GM12801 (cell line): ENCODE data around the gene MT1X.

Source experiments
- TF ChIP-seq, protein P1 (sequence below): IDR thresholded peaks from one replicate; pipeline ENCODE4 v1.5.1; 2011; ENCODE audit warnings: control low read depth; ENCODE audit not compliant: insufficient read length; ENCODE audit errors: extremely low read depth

MT1X gene

DNA sequence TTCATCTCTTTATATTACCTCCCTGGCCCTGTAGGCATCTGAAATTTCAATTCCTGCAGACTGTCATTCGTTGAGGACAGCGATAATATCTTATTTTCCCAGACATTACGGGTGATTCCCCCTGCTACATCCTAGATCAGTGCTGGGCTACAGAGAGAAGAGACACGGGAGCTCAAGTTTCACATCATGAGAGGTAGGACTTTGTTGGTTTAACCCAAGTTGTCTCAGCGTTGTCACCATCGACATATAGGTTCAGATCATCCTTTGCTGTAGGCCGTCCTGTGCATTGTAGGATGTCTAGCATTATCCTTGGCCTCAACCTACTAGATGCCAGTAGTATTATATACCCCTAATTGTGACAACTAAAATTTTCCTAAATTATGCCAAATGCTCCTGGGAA lies 19.3 kb downstream of the MT1X start:
- TF ChIP-seq, protein P1, sequence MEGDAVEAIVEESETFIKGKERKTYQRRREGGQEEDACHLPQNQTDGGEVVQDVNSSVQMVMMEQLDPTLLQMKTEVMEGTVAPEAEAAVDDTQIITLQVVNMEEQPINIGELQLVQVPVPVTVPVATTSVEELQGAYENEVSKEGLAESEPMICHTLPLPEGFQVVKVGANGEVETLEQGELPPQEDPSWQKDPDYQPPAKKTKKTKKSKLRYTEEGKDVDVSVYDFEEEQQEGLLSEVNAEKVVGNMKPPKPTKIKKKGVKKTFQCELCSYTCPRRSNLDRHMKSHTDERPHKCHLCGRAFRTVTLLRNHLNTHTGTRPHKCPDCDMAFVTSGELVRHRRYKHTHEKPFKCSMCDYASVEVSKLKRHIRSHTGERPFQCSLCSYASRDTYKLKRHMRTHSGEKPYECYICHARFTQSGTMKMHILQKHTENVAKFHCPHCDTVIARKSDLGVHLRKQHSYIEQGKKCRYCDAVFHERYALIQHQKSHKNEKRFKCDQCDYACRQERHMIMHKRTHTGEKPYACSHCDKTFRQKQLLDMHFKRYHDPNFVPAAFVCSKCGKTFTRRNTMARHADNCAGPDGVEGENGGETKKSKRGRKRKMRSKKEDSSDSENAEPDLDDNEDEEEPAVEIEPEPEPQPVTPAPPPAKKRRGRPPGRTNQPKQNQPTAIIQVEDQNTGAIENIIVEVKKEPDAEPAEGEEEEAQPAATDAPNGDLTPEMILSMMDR: no peak

DNA sequence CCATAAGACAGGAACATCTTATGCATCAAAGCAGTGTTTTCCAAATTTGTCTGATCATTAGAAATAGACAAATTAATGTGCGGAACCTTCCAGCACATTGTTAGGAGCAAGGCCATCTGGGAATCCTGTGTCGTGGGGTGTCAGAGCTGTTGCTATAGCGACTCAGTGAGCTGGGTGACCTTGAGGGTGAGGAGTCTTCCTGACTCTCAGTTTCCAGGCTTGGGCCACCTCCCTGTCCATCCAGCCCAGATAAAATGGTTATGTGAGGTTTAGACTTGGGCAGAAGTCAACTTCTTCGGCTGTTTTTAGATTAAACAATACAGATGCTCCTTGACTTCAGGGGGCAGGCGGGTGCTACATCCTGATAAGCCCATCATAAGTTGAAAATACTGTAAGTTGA lies 20.6 kb downstream of the MT1X start:
- TF ChIP-seq, protein P1: no peak

DNA sequence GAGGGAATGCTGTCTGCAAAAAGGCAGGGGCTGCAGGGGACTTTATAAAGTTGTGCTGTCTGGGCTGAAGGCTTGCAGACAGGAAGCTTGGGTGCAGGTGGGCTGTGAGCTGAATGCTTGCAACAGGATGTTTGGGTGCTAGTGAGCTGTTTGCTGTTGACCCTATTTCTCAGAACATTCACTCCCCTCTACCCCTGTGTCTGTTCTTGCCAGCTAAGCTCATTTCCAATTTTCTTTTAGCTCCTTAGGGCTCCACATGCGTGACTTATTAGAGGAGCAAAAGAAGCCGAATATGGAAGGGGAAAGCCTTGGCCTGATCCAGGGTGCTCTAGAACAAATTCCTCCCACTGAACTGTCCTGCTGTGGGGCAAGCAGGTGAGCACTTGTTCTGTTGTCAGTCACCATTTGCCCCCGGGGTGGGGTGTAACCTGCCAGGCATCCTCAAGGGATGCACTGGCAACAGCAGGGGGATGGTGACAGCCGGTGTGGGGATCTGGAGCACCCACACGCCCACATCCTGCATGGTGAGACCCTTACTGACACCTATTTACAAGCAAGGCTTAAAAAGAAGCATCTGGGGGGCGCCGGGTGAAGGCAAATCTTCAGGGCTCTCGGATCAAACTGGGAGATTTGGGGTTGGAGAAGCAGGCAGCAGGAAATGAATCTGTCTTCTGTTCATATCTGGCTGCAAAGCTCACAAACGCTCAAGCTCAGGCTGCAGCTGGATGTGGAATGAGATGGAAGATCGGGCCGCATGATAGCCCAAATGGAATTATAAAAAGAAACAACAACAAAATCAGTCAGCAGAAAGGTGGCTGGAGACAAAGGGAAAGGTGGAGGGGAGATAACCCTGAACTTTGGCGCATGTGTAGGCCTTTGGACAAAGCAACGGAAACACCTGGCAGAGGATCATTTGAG lies 26.5 kb downstream of the MT1X start:
- TF ChIP-seq, protein P1: no peak

DNA sequence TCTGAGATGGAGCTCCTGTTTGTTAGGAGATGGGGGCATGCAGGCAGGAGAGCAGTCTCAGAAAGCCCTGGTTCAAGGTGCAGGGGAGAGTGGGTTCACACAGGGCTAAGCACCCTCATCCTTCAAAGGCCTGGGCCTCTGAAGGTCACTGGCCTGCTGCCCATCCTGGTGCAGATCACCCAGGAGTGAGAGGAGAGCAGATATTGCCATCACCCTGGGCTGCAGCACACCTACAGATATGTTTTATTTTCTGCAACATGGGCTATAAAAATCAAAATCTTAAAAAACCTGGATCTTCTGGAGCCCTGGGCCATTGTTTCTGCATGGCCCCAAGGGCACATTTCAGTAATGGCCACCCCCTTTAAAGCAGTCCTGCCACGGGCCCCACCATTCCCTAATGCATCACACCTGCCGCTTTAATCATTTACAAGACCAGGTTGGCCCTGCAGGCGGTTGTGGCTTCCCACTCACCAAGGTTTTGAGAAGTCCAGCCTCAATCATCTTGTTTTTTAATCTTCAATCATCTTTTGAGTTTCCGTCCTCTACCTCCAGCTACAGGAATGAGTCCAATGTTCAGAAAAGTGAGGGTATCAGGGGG lies 27.3 kb downstream of the MT1X start:
- TF ChIP-seq, protein P1: no peak

DNA sequence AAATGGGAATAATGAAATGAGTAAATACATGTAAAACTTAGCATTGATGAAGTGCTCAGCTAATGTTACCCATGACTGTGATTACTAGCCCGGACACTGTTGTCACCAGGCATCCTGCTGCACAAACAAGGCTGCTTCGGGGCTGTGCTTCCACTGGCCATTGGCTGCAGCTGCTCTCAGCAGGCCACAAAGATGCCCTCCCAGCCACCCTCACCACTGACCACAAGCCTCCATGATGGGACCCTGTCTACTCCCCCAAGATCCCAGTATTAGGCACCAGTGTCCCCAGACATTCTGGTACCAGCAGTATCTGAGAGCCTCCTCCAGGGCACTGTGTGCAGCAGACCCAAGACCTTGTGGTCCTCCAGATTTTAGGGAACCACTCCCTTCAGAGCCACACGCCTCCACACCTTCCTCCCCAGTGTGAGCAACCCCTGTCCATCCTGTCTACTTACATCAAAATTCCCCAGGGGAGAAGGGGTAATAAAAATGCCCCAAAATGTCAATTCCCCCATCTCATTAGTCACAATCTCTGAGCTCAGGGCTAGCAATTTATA lies 28.0 kb downstream of the MT1X start:
- TF ChIP-seq, protein P1: no peak

DNA sequence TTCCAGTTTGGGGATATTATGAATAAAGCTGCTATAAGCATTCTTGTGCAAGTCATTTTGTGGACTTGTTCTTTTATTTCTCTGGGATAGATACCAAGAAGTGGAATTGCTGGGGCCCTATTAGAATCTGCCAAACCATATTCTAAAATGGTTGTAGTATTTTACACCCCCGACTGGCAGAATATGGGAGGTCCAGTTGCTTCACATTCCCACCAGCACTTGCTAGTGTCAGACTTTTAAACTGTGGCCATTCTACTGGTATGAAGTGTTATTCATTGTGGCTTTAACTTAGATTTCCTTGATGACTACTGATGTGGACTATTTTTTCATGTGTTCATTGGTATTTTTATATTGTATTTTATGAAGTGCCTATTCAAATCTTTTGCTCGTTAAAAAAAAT lies 29.6 kb downstream of the MT1X start:
- TF ChIP-seq, protein P1: no peak

DNA sequence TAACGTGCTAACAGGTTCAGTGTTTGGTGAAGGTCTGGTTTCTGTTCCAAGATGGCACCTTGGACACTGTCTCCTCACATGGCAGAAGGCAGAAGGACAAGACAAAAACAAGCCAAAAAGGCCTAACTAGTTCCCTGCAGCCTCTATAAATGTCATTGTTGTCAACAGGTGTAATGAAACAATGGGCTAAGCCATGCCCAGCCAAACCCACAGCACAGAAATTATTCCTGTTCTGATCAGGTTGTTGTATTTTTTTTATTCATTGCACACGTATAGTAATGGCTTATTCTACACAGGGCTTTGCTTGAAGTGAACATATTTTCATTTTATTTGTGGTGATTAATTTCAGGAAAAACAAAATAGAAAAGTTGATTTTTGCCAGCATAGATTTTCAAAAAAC lies 31.5 kb downstream of the MT1X start:
- TF ChIP-seq, protein P1: no peak
